ENCODE results near the gene KCNMA1. TPM values are rescaled to one million over a fixed set of nuclear protein-coding genes. Genes with fewer than 3 reads are reported as not detected.
"Not testable (repeated sequence)": the region's sequence is repeated elsewhere in the genome, so short reads cannot be mapped to it uniquely, and the experiment has no call there.

Gene KCNMA1
- total RNA-seq (2014; rRNA removed; shearing (Covaris generic); ENCODE audit: low replicate concordance): 13.2 and 31.3 TPM in 2 replicates

DNA sequence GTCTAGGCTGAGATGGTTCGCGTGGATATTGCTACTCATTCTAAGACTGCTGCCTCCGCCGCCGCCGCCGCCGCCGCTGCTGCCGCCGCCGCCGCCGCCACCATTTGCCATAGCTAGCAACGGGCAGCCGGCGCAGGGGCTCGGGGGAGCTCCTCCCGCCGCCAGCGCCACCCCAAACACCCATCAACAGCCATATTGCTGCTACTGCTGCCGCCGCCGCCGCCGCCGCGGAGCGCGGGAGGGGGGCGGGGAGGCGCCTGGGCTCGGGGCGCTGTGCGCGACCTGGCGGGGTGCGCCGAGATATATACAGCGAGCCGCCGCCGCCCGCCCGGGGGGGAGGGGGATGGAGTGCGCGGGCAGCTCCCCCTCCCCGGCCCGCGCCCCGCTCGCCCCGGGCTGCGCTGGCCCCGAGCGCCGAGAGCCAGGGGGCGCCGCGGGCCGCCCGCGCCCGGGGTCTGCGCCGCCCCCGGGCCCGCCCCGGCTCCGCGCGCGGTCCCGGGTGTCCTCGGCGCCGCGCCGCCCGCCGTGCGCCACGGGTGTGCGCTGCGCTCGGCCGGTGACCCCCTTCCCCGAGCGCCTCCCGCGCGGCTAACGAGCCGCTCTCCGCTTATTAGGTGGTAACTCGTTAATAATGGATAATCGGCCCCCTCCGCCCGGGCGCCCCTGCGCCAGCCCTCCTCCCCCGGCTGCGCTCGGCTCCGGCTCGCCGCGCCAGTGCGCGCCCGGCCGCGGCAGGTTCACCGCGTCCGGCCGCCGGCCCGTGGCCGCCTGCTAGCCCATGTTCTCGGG is at the start of gene KCNMA1:
Gene KCNMA1 (minus strand): TSS at position 277 of the 789 bp plus-strand sequence.
- Histone ChIP-seq H4K20me1 (ENCODE audit: insufficient read depth, low read depth, low read length) (peaks cover 14% of the 10 kb centered on the region), H3K4me2 (ENCODE audit: low read depth, low read length, poor library complexity, severe bottlenecking) (peak within 1 kb of the TSS; percentile 95), H3K27me3 (ENCODE audit: low read length) (peaks cover 6% of the 10 kb centered on the region; the same call in 1 of the 2 replicates), H3K27ac (ENCODE audit: low read length) (no peak within 1 kb of the TSS), H2AFZ (ENCODE audit: low read length) (peak within 1 kb of the TSS; percentile 91), H3K9me2 (replicated peaks; ENCODE audit: insufficient read depth, low read length) (no peaks in the 10 kb centered on the region), H3K4me3 (ENCODE audit: low read length) (peak within 1 kb of the TSS; percentile 76), H3K79me2 (ENCODE audit: low read length) (no peaks in the 10 kb centered on the region), H3K36me3 (ENCODE audit: insufficient read depth, low read length) (no peaks in the 10 kb centered on the region), H3K9me3 (ENCODE audit: low read length) (no peaks in the 10 kb centered on the region), H3K9ac (ENCODE audit: low read length) (peak within 1 kb of the TSS; percentile 72), H3K4me1 (ENCODE audit: low read length) (peaks cover 29% of the 10 kb centered on the region)
- peak; percentile 81 for DNase-seq

DNA sequence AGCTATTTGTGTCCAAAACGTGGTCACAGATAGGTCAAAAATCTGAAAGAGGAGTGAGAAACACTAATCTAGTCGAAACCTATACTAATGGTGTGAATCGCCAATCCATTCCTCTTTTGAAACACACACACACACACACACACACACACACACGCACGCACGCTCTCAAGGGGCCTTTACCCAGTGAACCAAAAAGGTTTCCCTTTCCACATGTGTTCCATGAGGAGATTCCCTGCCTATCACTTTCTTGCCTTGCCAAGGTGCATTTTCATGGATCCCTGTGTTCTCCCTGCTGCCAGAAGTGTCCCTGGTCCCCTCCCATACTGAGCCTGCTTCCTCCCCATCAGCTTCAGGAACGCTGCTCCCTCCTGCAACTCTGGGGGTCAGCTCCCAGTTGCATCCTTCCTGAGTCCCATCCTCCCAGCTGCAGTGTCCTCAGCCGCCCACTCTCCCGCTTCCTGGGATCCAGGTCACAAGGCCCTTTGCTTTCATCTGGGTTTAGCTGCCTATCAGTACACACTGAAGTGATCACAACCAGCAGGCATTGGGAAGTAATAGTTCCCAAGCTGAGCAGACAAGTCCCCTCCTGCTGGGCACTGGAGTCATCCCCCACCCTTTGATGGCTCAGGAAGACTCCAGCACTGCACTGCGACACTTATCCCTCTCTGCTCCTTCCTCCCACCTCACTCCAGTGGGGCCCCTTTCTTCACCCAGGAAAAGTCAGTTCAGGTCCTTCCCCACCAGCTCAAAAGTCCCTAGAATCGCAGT is 49.2 kb upstream of the KCNMA1 start:
- no peak for DNase-seq
- no peaks in the 10 kb centered on the region for H3K36me3 ChIP-seq (ENCODE audit: insufficient read depth, low read length)
- H3K4me2 ChIP-seq (ENCODE audit: low read depth, low read length, poor library complexity, severe bottlenecking): no peak overlapping the region
- no peak overlapping the region for H2AFZ ChIP-seq (ENCODE audit: low read length)
- peaks cover 11% of the 10 kb centered on the region for H3K4me1 ChIP-seq (ENCODE audit: low read length)
- no peak overlapping the region for H3K9ac ChIP-seq (ENCODE audit: low read length)
- H4K20me1 ChIP-seq (ENCODE audit: insufficient read depth, low read depth, low read length): no peaks in the 10 kb centered on the region
- no peaks in the 10 kb centered on the region for H3K27me3 ChIP-seq (ENCODE audit: low read length)
- H3K27ac ChIP-seq (ENCODE audit: low read length): no peak overlapping the region
- no peaks in the 10 kb centered on the region; the same call in 1 of the 2 replicates for H3K9me3 ChIP-seq (ENCODE audit: low read length)
- H3K9me2 ChIP-seq (replicated peaks; ENCODE audit: insufficient read depth, low read length): no peaks in the 10 kb centered on the region
- no peaks in the 10 kb centered on the region for H3K79me2 ChIP-seq (ENCODE audit: low read length)
- no peak overlapping the region for H3K4me3 ChIP-seq (ENCODE audit: low read length)

DNA sequence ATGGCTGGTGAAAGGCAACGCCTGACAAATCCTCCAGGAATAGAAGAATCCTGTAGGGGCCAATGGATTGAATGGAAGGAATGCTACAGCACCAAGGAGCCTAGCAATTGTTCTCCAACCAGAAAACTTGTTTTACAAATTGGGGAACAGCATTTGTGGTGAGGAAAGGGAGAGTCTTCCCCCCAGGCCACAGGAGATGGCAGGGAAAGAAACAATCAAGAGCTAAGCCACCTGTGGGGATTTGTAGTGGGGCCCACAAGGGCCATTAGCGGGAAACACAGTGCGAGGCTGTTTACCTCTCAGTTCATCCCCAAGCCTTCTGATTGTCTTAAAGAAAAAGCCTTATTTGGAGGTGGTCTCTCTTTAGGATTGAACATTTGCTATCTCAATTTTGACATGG is 48.5 kb upstream of the KCNMA1 start:
- H3K36me3 ChIP-seq (ENCODE audit: insufficient read depth, low read length): no peaks in the 10 kb centered on the region
- peaks cover 9% of the 10 kb centered on the region for H3K4me1 ChIP-seq (ENCODE audit: low read length)
- no peak overlapping the region for H2AFZ ChIP-seq (ENCODE audit: low read length)
- no peaks in the 10 kb centered on the region for H3K79me2 ChIP-seq (ENCODE audit: low read length)
- H3K9ac ChIP-seq (ENCODE audit: low read length): no peak overlapping the region
- no peaks in the 10 kb centered on the region for H4K20me1 ChIP-seq (ENCODE audit: insufficient read depth, low read depth, low read length)
- no peaks in the 10 kb centered on the region for H3K9me2 ChIP-seq (replicated peaks; ENCODE audit: insufficient read depth, low read length)
- no peak overlapping the region for H3K4me2 ChIP-seq (ENCODE audit: low read depth, low read length, poor library complexity, severe bottlenecking)
- H3K9me3 ChIP-seq (ENCODE audit: low read length): no peaks in the 10 kb centered on the region
- DNase-seq: no peak
- H3K27ac ChIP-seq (ENCODE audit: low read length): no peak overlapping the region
- no peak overlapping the region for H3K4me3 ChIP-seq (ENCODE audit: low read length)
- no peaks in the 10 kb centered on the region for H3K27me3 ChIP-seq (ENCODE audit: low read length)

DNA sequence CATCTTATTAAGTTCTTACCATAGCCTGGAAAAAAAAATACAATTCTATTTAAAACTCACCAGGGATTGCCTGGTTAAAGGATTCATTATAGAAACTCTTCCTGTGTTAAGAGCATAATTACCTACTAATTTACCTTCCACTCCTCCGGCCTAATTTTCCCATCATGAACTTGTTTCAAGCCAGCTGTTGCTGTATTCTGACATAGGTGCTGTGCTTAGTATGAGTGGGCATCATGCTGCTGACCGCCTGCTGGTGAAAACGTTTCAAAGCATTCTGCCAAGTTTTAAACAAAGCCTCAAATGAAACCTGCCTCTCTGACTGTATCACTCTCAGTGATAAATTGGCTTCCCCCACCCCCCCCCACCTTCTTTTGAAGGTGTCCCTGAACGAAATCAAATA is 47.8 kb upstream of the KCNMA1 start:
- no peak for DNase-seq
- H3K36me3 ChIP-seq (ENCODE audit: insufficient read depth, low read length): no peaks in the 10 kb centered on the region
- no peak overlapping the region for H3K4me2 ChIP-seq (ENCODE audit: low read depth, low read length, poor library complexity, severe bottlenecking)
- no peak overlapping the region for H3K4me3 ChIP-seq (ENCODE audit: low read length)
- H3K9ac ChIP-seq (ENCODE audit: low read length): no peak overlapping the region
- H4K20me1 ChIP-seq (ENCODE audit: insufficient read depth, low read depth, low read length): no peaks in the 10 kb centered on the region
- H3K9me2 ChIP-seq (replicated peaks; ENCODE audit: insufficient read depth, low read length): no peaks in the 10 kb centered on the region
- no peak overlapping the region for H3K27ac ChIP-seq (ENCODE audit: low read length)
- peaks cover 5% of the 10 kb centered on the region; the same call in 1 of the 2 replicates for H3K4me1 ChIP-seq (ENCODE audit: low read length)
- H3K79me2 ChIP-seq (ENCODE audit: low read length): no peaks in the 10 kb centered on the region
- no peaks in the 10 kb centered on the region for H3K9me3 ChIP-seq (ENCODE audit: low read length)
- H3K27me3 ChIP-seq (ENCODE audit: low read length): no peaks in the 10 kb centered on the region
- no peak overlapping the region for H2AFZ ChIP-seq (ENCODE audit: low read length)

DNA sequence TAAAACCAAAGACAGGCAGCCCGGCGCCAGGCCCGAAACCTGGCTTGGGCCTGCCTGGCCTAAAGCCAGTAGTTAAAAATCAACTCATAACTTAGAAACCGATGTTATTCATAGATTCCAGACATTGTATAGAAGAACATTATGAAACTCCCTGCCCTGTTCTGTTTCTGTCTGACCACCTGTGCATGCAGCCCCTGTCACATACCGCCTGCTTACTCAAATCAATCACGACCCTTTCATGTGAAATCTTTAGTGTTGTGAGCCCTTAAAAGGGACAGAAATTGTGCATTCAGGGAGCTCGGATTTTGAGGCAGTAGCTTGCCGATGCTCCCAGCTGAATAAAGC is 45.5 kb upstream of the KCNMA1 start:
- H3K27ac ChIP-seq (ENCODE audit: low read length); H3K27me3 ChIP-seq (ENCODE audit: low read length); H3K4me2 ChIP-seq (ENCODE audit: low read depth, low read length, poor library complexity, severe bottlenecking); H2AFZ ChIP-seq (ENCODE audit: low read length); H4K20me1 ChIP-seq (ENCODE audit: insufficient read depth, low read depth, low read length); H3K9me2 ChIP-seq (replicated peaks; ENCODE audit: insufficient read depth, low read length); H3K79me2 ChIP-seq (ENCODE audit: low read length); H3K9ac ChIP-seq (ENCODE audit: low read length); H3K36me3 ChIP-seq (ENCODE audit: insufficient read depth, low read length); H3K4me3 ChIP-seq (ENCODE audit: low read length); DNase-seq; H3K9me3 ChIP-seq (ENCODE audit: low read length): not testable (repeated sequence)
- H3K4me1 ChIP-seq (ENCODE audit: low read length): peaks cover 11% of the 10 kb centered on the region

DNA sequence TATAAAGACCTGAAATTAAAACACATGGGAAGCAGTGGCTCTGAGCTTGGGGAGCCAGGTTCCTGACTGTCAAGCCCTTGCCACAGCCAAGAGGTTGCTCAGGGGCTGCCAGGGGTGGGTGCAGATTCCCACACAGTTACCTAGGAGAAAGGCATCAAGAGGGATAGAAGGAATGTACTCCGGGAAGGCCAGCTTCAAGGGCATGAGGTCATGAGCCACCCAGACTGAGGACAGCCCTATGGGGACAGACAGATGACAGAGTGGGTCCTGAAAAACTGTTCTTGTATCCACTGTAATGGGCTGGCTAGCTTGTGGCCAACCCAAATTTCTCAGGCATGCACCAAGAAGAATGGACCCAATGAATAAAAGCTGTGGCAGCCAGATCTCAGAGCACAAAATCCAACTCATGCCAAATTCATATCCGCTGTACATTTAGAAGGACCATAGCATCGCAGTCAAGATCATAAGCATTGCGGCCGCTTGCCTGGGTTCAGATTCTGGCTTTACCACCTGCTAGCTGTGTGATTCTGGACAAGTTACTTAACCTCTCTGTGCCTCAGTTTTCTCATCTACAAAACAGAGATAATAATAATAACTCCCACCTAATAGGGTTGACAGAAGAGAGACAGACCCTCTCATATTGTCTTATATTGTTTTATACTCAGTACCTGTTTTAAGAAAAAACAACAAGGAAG is 44.9 kb upstream of the KCNMA1 start:
- DNase-seq: no peak
- Histone ChIP-seq H3K79me2 (ENCODE audit: low read length) (no peaks in the 10 kb centered on the region), H2AFZ (ENCODE audit: low read length) (no peak overlapping the region), H3K27me3 (ENCODE audit: low read length) (no peaks in the 10 kb centered on the region), H3K9ac (ENCODE audit: low read length) (no peak overlapping the region), H3K36me3 (ENCODE audit: insufficient read depth, low read length) (no peaks in the 10 kb centered on the region), H3K9me3 (ENCODE audit: low read length) (no peaks in the 10 kb centered on the region), H3K4me3 (ENCODE audit: low read length) (no peak overlapping the region), H3K27ac (ENCODE audit: low read length) (no peak overlapping the region), H3K9me2 (replicated peaks; ENCODE audit: insufficient read depth, low read length) (no peaks in the 10 kb centered on the region), H4K20me1 (ENCODE audit: insufficient read depth, low read depth, low read length) (no peaks in the 10 kb centered on the region), H3K4me1 (ENCODE audit: low read length) (peaks cover 11% of the 10 kb centered on the region), H3K4me2 (ENCODE audit: low read depth, low read length, poor library complexity, severe bottlenecking) (no peak overlapping the region)

DNA sequence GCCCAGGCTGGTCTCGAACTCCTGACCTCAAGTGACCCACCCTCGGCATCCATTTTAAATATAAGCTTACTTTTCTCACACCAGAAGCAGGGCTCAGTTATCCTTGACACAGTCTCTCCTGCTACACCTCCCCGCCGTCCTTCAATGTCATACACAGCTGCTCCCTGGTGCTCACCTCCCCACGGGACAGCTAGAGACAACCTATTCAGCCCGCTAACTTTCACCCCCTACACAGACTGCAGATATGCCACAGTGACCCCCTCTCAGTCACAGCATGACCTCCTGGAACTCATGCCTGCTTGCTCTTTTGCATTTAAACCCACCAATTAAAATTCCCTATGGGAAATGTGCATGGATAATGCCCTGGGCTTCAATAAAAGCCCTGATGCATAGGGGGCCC is 44.2 kb upstream of the KCNMA1 start:
- Histone ChIP-seq H3K9me3 (ENCODE audit: low read length) (no peaks in the 10 kb centered on the region), H3K27me3 (ENCODE audit: low read length) (no peaks in the 10 kb centered on the region), H3K27ac (ENCODE audit: low read length) (no peak overlapping the region), H3K36me3 (ENCODE audit: insufficient read depth, low read length) (no peaks in the 10 kb centered on the region), H3K9me2 (replicated peaks; ENCODE audit: insufficient read depth, low read length) (no peaks in the 10 kb centered on the region), H3K4me2 (ENCODE audit: low read depth, low read length, poor library complexity, severe bottlenecking) (no peak overlapping the region), H2AFZ (ENCODE audit: low read length) (no peak overlapping the region), H3K79me2 (ENCODE audit: low read length) (no peaks in the 10 kb centered on the region), H3K9ac (ENCODE audit: low read length) (no peak overlapping the region), H3K4me3 (ENCODE audit: low read length) (no peak overlapping the region), H3K4me1 (ENCODE audit: low read length) (peaks cover 11% of the 10 kb centered on the region), H4K20me1 (ENCODE audit: insufficient read depth, low read depth, low read length) (no peaks in the 10 kb centered on the region)
- no peak for DNase-seq

DNA sequence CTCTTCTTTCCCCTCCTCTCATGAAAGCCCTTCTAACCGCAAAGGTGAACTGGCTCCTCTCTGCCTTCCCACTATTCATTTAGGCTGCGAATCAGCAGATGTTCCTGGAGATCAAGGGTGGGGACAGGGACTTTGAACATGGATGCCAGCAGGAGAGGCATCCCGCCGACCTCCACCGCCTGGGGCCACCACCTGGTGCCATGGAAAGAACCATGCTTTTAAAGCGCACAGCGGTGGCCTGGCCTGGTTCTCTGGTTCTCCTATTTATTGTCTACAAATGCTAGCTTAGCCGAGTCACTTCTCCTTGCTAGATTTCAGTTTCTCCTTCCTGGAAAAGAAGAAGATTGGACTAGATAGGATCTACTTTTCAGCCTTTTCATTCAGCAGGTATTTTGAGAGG is 43.2 kb upstream of the KCNMA1 start:
- no peak overlapping the region for H3K27ac ChIP-seq (ENCODE audit: low read length)
- H3K4me3 ChIP-seq (ENCODE audit: low read length): no peak overlapping the region
- H3K27me3 ChIP-seq (ENCODE audit: low read length): no peaks in the 10 kb centered on the region
- no peaks in the 10 kb centered on the region for H3K9me3 ChIP-seq (ENCODE audit: low read length)
- no peaks in the 10 kb centered on the region for H3K79me2 ChIP-seq (ENCODE audit: low read length)
- no peaks in the 10 kb centered on the region for H4K20me1 ChIP-seq (ENCODE audit: insufficient read depth, low read depth, low read length)
- no peaks in the 10 kb centered on the region for H3K9me2 ChIP-seq (replicated peaks; ENCODE audit: insufficient read depth, low read length)
- H2AFZ ChIP-seq (ENCODE audit: low read length): no peak overlapping the region
- DNase-seq: no peak
- no peaks in the 10 kb centered on the region for H3K36me3 ChIP-seq (ENCODE audit: insufficient read depth, low read length)
- no peak overlapping the region for H3K4me2 ChIP-seq (ENCODE audit: low read depth, low read length, poor library complexity, severe bottlenecking)
- H3K9ac ChIP-seq (ENCODE audit: low read length): no peak overlapping the region
- peaks cover 11% of the 10 kb centered on the region for H3K4me1 ChIP-seq (ENCODE audit: low read length)
